Measurements from ENCODE around the gene UNC5CL.
A peak's percentile ranks its signal among the peaks of the same experiment; 100 is the strongest.

DNA sequence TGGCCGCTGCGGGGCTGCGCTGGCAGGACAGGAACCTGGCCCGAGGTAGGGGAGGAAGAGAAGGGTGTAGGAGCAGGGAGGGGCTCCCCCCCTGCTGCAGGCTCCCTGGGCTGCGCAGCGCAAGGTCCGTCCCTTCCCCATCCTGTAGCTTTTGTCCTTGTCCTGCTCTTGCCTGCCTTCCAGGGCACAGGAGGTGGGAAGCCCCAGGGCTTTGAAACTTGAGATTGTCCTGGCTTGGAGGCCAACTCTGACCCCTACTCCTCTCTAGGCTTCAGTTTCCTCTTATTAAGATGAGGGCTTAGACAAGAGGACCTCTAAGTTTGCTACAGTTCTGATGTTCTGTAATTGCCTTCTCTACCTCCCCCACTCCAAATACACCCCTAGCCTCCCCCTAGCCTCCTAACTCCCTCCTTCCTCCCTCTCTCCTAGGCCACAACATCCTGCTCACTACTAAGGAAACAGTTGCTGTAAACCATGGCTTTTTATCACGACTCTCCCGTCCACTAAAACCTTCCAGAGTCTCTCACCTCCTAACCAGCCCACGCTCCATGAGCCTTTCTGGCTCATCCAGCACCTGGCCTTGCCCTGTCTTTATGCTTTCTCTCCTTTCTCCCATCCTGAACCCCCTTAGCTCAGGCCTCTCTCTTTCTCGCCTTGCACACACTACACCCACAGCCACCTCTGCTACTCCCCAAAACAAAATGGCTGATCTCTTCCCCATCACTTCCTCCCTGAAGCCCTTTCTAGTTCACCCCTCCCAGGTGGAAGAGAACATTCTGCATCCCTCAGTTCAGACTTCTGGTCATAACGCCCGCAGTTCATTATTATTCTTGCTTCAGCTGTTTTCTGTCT, 10.2 kb downstream of the UNC5CL start:
- TF ChIP-seq POLR2A (IDR thresholded peaks at IDR 0.05; ENCODE audit: low read depth, low read length) = no peak
- TF ChIP-seq POLR2AphosphoS5 (IDR thresholded peaks at IDR 0.05; ENCODE audit: low read depth, low read length) = no peak
- TF ChIP-seq SPI1 (IDR thresholded peaks at IDR 0.05; ENCODE audit: low read depth, low read length) = peak; percentile 51; the same call in 1 of the 2 replicates
- TF ChIP-seq TAF1 (IDR thresholded peaks at IDR 0.05; ENCODE audit: low read depth, low read length) = no peak
